K562 (cell line): ENCODE measurements around the gene ZNF319. TPM values are rescaled to one million over a fixed set of nuclear protein-coding genes. Genes with fewer than 3 reads are reported as not detected.

Experiments
- ARNT ChIP-seq, 2 experiments: fragments of 450-650 bp; IDR thresholded peaks; 2 replicates each; pipeline ENCODE4 v1.6.1; 2016; ENCODE audit warnings: mild to moderate bottlenecking in 1 of 2
- ILK ChIP-seq: fragments of 450-650 bp; IDR thresholded peaks from 2 replicates; pipeline ENCODE4 v1.6.1; 2016; ENCODE audit warnings: missing genetic modification characterization, low read depth, mild to moderate bottlenecking, missing compliant biosample characterization, moderate library complexity, borderline replicate concordance
- PHF8 ChIP-seq: fragments of 200-600 bp; sonication (generic); IDR thresholded peaks from 2 replicates; pipeline ENCODE4 v1.6.1; 2012; ENCODE audit warnings: mixed run types, mild to moderate bottlenecking, inconsistent platforms, low read length, moderate library complexity, borderline replicate concordance
- SETDB1 ChIP-seq: IDR thresholded peaks from one replicate; pipeline ENCODE4 v1.6.1; 2012; ENCODE audit warnings: low read length, control low read depth, inconsistent platforms
- TBP ChIP-seq: optimal IDR thresholded peaks from 2 replicates; pipeline ENCODE3; 2011; ENCODE audit warnings: low read depth, low read length, improper control_type of control experiment
- polyA plus RNA-seq, 8 experiments: library from polyadenylated mRNA; depleted of rRNA in 4 of 8; stranded (reverse) in 5 of 8; unstranded in 3 of 8; fragments of >200 nt; fragmentation: Nextera tagmentation in 2 of 8; fragmentation: Illumina TruSeq in 1 of 8; extraction: Ambion mirVana in 2 of 8; extraction: Trizol in 1 of 8; gene quantifications; 2 replicates each; pipeline versions ENCODE4 v1.2.1 to v1.2.3, GENCODE V29; 2011 to 2014; ENCODE audit warnings: inconsistent platforms in 1 of 8, missing spikeins in 1 of 8
- total RNA-seq, 7 experiments: library from RNA; depleted of rRNA in 6 of 7; stranded (reverse); fragments of >200 nt in 6 of 7; fragmentation: Illumina TruSeq in 2 of 7; extraction: Trizol in 2 of 7; gene quantifications; 2 replicates each; pipeline versions ENCODE4 v1.2.1 to v1.2.3, GENCODE V29; 2011 to 2021; ENCODE audit warnings: low replicate concordance in 1 of 7
- TF ChIP-seq, protein P1 (sequence below): sonication (generic); formaldehyde crosslinking; IDR thresholded peaks from 2 replicates; pipeline ENCODE4 v1.8.0; 2023; ENCODE audit warnings: missing genetic modification reagents, mild to moderate bottlenecking, borderline replicate concordance
- TF ChIP-seq, protein P2 (sequence below), 2 experiments: fragments of 450-650 bp in 1 of 2; IDR thresholded peaks; 2 replicates each; pipeline ENCODE4 v1.6.1; 2011 to 2017; ENCODE audit warnings: low read depth in 2 of 2, antibody characterized with exemption in 1 of 2, borderline replicate concordance in 1 of 2, low read length in 1 of 2, mild to moderate bottlenecking in 1 of 2, mixed read lengths in 1 of 2; ENCODE audit not compliant: control insufficient read depth in 1 of 2
- TF ChIP-seq, protein P3 (sequence below): fragments of 250-450 bp; sonication (Bioruptor Pico); IDR thresholded peaks from 2 replicates; pipeline ENCODE4 v1.5.0; 2022; ENCODE audit warnings: mild to moderate bottlenecking

The ZNF319 gene
- total and polyA plus RNA-seq, 9 of the 15 experiments (the other 6 are each of a cell fraction or from before 2014, with no cell fraction given), result 0.20 to 5.7 (median 1.4) TPM

DNA sequence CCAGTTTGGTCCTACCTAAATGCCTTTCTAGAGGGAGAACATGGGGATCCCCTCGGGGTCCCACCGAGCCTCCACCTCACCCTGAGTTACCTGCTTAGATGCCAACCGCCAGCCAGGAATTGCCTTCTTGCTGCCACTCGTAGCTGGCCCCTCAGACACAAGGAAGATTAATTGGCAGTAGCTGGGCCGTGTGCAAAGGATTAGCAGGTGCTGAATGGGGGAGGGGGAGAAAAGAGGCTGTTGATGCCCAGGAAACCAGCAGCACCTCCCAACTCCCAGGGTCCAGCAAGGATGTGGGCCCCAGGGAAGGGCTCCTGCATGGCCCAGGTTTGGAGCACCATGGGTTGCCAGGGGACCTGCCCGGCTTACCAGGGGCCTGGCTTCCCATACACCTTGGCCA is 29.5 kb downstream of the ZNF319 start, which contains the start of gene CNGB1 (continued):
- TF ChIP-seq SETDB1 (no peak), ILK (tag) (no peak), TBP (no peak), ARNT (IDR thresholded peaks at IDR 0.05) (no peak), PHF8 (no peak)
- TF ChIP-seq, protein P1, sequence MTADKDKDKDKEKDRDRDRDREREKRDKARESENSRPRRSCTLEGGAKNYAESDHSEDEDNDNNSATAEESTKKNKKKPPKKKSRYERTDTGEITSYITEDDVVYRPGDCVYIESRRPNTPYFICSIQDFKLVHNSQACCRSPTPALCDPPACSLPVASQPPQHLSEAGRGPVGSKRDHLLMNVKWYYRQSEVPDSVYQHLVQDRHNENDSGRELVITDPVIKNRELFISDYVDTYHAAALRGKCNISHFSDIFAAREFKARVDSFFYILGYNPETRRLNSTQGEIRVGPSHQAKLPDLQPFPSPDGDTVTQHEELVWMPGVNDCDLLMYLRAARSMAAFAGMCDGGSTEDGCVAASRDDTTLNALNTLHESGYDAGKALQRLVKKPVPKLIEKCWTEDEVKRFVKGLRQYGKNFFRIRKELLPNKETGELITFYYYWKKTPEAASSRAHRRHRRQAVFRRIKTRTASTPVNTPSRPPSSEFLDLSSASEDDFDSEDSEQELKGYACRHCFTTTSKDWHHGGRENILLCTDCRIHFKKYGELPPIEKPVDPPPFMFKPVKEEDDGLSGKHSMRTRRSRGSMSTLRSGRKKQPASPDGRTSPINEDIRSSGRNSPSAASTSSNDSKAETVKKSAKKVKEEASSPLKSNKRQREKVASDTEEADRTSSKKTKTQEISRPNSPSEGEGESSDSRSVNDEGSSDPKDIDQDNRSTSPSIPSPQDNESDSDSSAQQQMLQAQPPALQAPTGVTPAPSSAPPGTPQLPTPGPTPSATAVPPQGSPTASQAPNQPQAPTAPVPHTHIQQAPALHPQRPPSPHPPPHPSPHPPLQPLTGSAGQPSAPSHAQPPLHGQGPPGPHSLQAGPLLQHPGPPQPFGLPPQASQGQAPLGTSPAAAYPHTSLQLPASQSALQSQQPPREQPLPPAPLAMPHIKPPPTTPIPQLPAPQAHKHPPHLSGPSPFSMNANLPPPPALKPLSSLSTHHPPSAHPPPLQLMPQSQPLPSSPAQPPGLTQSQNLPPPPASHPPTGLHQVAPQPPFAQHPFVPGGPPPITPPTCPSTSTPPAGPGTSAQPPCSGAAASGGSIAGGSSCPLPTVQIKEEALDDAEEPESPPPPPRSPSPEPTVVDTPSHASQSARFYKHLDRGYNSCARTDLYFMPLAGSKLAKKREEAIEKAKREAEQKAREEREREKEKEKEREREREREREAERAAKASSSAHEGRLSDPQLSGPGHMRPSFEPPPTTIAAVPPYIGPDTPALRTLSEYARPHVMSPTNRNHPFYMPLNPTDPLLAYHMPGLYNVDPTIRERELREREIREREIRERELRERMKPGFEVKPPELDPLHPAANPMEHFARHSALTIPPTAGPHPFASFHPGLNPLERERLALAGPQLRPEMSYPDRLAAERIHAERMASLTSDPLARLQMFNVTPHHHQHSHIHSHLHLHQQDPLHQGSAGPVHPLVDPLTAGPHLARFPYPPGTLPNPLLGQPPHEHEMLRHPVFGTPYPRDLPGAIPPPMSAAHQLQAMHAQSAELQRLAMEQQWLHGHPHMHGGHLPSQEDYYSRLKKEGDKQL, result no peak
- TF ChIP-seq, protein P2, sequence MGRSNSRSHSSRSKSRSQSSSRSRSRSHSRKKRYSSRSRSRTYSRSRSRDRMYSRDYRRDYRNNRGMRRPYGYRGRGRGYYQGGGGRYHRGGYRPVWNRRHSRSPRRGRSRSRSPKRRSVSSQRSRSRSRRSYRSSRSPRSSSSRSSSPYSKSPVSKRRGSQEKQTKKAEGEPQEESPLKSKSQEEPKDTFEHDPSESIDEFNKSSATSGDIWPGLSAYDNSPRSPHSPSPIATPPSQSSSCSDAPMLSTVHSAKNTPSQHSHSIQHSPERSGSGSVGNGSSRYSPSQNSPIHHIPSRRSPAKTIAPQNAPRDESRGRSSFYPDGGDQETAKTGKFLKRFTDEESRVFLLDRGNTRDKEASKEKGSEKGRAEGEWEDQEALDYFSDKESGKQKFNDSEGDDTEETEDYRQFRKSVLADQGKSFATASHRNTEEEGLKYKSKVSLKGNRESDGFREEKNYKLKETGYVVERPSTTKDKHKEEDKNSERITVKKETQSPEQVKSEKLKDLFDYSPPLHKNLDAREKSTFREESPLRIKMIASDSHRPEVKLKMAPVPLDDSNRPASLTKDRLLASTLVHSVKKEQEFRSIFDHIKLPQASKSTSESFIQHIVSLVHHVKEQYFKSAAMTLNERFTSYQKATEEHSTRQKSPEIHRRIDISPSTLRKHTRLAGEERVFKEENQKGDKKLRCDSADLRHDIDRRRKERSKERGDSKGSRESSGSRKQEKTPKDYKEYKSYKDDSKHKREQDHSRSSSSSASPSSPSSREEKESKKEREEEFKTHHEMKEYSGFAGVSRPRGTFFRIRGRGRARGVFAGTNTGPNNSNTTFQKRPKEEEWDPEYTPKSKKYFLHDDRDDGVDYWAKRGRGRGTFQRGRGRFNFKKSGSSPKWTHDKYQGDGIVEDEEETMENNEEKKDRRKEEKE (IDR thresholded peaks at IDR 0.05; ENCODE audit: borderline replicate concordance in 1 of 2, control insufficient read depth in 1 of 2, low read depth in 2 of 2, low read length in 1 of 2), result no peak
- TF ChIP-seq, protein P3, sequence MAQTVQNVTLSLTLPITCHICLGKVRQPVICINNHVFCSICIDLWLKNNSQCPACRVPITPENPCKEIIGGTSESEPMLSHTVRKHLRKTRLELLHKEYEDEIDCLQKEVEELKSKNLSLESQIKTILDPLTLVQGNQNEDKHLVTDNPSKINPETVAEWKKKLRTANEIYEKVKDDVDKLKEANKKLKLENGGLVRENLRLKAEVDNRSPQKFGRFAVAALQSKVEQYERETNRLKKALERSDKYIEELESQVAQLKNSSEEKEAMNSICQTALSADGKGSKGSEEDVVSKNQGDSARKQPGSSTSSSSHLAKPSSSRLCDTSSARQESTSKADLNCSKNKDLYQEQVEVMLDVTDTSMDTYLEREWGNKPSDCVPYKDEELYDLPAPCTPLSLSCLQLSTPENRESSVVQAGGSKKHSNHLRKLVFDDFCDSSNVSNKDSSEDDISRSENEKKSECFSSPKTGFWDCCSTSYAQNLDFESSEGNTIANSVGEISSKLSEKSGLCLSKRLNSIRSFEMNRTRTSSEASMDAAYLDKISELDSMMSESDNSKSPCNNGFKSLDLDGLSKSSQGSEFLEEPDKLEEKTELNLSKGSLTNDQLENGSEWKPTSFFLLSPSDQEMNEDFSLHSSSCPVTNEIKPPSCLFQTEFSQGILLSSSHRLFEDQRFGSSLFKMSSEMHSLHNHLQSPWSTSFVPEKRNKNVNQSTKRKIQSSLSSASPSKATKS (CRISPR knock-in tag), result no peak
